PC-3 (cell line): Measurements from ENCODE around the gene CFP.

ENCODE experiments used
- CTCF ChIP-seq: fragments of 300-600 bp; sonication (generic); conservative IDR thresholded peaks from 2 replicates; pipeline ENCODE4 v1.5.1; 2017; ENCODE audit warnings: antibody characterized with exemption, low read depth, mild to moderate bottlenecking, low read length
- EZH2 ChIP-seq: fragments of 300-600 bp; sonication (generic); IDR thresholded peaks from one replicate; pipeline ENCODE4 v1.6.1; 2017; ENCODE audit warnings: antibody characterized with exemption, mild to moderate bottlenecking, low read length; ENCODE audit not compliant: unreplicated experiment
- EZH2phosphoT487 ChIP-seq: fragments of 300-600 bp; sonication (generic); IDR thresholded peaks from 2 replicates; pipeline ENCODE4 v1.6.1; 2018; ENCODE audit warnings: mild to moderate bottlenecking, antibody characterized with exemption, low read length, borderline replicate concordance

- TF ChIP-seq CTCF: no peak
- no peak for TF ChIP-seq EZH2
- no peak for TF ChIP-seq EZH2phosphoT487
Measured at GRCh38 chrX:47610511-47610910, 19.2 kb downstream of the CFP start.
